Fibroblast of peridontal ligament (primary cell): ENCODE measurements around the gene CHEK1.

ENCODE experiments used
- DNase-seq: peaks from one replicate; pipeline ENCODE4 v3.0.0-alpha.2; 2010; ENCODE audit errors: extremely low read depth

Gene CHEK1

GRCh38 chr11:125626288-125626950 is 1.5 kb downstream of the CHEK1 start:
- peak; percentile 73 for DNase-seq

DNA sequence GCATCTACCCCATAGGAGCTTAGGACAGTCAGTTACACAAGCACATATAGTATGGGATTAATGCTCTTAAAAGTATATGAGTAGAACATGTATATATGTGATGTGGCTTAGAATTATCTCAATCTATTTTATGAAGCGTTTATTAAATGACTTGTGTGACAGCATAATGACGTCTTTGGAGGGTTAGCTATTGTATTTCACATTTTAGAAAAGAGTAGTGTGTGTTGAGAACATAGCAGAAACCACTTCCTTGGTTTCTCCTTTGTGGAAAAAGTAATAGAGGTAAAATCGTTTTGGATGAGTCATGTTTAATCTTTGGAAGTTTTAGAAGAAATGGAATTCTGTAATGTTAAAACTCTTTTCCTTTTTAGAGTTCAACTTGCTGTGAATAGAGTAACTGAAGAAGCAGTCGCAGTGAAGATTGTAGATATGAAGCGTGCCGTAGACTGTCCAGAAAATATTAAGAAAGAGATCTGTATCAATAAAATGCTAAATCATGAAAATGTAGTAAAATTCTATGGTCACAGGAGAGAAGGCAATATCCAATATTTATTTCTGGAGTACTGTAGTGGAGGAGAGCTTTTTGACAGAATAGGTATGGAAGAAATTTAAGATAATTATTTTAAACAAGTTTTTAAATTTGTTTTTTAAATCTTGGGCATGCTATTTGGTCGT is 2.4 kb downstream of the CHEK1 start:
- DNase-seq = peak; percentile 23

DNA sequence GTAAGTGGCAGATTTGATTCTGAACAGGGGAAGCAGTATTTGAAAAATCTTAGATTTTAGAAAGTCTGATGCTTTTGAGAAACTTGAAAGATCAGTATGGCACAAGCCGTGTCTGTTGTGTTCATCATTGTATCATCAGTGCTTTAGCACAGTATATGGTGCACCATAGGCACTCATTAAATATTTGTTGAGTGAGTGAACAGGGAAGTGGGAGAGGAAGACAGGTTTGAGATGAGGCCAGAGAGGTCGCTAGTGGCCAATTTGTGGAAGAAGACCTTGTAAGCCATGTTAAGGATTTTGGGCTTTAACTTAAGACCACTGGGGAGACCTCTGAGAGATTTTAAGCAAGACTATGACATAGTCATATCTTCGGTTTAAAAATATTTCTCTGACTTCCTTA is 12.9 kb downstream of the CHEK1 start:
- no peak for DNase-seq

DNA sequence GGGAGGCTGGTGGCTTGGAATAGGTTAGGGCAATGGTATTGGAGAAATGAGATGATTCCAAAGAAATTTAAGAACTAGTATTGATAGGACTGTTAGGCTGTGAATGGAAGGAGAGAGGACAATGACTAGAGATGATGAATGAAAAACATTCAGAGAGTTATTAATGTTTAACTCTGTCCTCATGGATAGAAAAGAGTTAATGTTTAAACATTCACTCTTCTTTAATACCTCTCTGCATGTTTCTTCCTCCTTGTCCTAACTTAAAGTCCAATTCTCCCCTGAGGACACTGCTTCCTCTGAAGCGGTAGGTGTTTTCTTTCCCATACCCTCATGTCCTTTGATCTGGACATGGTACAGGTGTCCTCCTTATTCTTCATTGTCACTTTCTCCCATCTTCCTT is 13.4 kb downstream of the CHEK1 start:
- DNase-seq = no peak

GRCh38 chr11:125645871-125646270 is 20.9 kb downstream of the CHEK1 start:
- no peak for DNase-seq

- no peak for DNase-seq
These were observed 24.7 kb downstream of the CHEK1 start for GRCh38 chr11:125649465-125650166.

DNA sequence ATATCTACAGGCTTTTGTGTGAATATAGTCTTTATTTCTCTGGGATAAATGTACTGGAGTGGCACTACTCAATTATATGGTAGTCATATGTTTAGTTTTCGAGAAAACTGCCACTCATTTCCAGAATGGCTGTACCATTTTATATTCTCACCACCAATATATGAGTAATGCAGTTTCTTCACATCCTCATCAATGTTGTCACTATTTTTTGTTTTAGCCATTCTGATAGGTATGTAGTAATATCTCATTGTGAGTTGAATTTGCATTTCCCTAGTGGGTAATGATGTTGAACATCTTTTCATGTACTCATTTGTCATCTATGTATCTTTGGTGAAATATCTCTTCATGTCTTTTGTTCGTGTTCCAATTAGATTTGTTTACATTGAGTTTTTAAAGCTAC is 37.7 kb downstream of the CHEK1 start:
- DNase-seq = no peak

GRCh38 chr11:125663910-125664309 is 38.9 kb downstream of the CHEK1 start:
- no peak for DNase-seq

GRCh38 chr11:125667151-125667550 is 42.2 kb downstream of the CHEK1 start:
- DNase-seq = no peak

DNA sequence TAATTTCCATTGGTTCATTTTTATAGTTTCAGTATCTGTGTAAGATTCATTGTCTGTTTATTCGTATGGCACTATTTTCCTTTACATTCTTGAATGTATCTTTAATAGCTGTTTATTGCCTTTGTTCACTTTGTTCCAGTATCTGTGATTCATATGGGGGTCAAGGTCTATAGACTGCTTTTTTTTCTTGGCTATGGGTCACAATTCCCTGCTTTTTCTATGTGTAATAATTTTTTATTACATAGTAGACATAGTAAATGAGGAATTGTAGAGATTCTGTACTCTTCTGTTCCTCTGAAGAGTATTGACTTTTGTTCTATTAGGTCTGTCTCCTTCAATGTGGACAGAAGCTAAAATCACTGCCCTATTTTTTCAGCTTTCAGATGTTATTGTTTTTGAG is 45.2 kb downstream of the CHEK1 start:
- DNase-seq = no peak

DNA sequence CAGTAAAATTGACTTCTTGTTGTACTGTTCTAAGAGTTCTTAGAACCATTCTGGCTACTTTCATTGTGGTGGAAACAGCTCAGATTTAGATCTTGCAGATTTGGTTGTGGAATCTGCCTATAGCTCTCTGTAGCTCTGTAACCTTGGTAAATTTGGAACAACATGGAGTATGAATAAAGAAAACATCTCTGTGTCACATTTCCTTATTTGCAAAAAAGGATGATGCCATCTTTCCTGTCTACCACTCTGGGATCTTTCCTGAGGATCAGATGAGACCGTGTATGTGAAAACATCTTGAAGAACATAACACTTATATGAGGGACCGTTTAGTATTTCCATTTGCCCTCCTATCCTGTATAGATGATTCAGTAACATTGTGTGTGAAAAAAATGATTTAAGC is 46.6 kb downstream of the CHEK1 start:
- DNase-seq = no peak

GRCh38 chr11:125674210-125674609 is 49.2 kb downstream of the CHEK1 start:
- no peak for DNase-seq

GRCh38 chr11:125675196-125675595 is 50.2 kb downstream of the CHEK1 start:
- DNase-seq = peak; percentile 6

DNA sequence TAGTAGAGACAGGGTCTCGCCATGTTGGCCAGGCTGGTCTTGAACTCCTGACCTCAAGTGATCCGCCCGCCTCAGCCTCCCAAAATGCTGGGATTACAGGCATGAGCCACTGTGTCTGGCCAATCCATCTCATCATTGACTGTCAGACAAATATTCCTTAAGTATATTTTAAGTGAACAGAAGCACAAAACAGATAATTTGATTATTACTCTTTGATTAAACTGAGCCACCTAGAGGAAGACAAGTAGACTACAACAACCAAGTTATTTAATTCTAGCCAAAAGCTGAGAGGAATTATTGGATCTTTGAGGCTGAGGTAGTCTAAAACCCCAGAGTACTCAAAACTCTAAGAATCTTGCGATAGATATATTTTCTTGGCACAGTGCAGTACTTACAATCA is 54.4 kb downstream of the CHEK1 start:
- DNase-seq = peak; percentile 13

- no peak for DNase-seq
These were observed 54.9 kb downstream of the CHEK1 start for GRCh38 chr11:125679837-125680236.

DNA sequence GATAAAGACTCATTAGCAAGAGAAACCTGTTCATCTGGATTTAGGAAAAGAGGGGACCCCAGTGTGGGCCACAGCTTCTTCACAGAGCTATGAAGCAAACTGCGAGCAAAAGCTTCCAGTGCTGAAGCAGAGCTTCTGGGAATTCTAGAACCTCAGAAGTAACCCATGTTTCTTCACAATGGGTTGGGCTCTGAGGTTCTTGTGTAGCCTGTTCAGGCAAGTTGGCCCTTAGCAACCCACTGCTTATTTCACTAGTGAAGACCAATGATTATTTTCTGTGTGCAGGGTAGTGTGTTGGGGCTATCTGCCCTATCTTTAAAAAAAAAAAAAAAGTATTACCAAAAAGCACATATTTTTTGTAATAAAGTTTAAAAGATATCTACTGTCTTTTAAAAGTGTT is 55.8 kb downstream of the CHEK1 start, which contains the start of gene ACRV1:
Gene ACRV1 (minus strand): TSS at position 101 of the 400 bp plus-strand sequence. CDS start 67 bp downstream, at position 34.
- no peak for DNase-seq

GRCh38 chr11:125685228-125685627 is 60.3 kb downstream of the CHEK1 start:
- DNase-seq = no peak

- DNase-seq = no peak
These were observed 63.1 kb downstream of the CHEK1 start for GRCh38 chr11:125688066-125688465.

DNA sequence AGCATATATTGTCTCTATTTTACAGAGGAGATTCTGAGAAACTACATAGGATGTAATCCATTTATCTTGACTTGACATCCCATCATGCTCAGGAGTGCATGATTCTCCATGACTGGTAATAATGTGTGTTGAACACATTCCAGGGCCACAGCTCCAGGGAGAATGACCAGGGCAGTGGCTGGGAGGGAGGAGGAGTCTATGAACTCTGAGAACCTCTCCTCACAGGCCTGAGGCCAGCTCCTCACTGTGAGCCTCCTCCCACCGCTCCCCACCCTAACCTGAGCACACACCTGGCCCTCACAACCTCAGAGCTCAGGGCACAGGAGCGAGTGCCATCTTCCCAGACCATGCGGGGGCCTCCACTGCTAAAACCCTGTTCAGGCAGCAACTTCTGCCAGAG is 63.7 kb downstream of the CHEK1 start:
- no peak for DNase-seq

GRCh38 chr11:125689274-125689859 is 64.4 kb downstream of the CHEK1 start:
- DNase-seq = no peak

DNA sequence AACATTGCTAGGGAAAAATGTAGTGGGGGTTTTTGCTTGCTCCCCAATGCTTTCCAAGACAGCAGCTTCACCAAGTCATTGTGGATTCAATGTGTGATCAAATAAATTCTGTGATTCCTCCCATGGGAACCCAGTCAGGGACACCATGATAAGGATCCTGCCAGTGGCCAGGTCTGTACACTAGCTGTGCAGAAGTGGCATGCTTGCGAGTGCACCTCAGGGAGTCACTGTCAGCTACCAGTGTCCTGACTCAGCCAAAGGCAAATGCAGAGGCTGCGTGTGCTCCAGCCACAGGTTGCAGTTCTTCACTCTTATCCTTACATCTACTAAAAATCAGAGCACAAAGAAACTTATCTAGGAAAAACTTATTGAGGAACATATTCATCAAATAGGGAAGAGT is 65.0 kb downstream of the CHEK1 start:
- no peak for DNase-seq

DNA sequence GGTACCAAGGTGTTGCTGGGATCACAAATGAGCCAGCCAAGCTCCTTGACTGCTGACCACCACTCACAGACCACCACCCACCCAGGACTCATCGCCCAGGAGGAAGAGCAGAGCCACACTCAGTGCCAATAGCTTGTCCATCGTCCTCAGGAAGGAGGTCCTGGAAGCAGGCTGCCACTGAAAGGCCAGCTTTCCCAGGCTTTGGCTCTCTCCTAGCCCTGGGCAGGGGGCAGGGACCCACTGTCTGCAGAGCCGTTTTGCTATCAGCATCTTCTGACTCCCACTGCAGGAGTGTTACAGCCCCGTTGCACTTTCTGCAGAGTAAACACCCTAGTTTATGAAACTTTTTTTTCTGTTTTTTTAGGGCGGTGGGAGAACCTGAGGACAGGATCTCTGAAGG is 67.9 kb downstream of the CHEK1 start:
- DNase-seq = no peak

- no peak for DNase-seq
These were observed 70.0 kb downstream of the CHEK1 start for GRCh38 chr11:125694951-125695350.
